COLO668 (cell line): ENCODE data around the gene FBLN2.

Experiments
- DNase-seq: peaks from one replicate; lab custom pipeline; 2025; ENCODE audit not compliant: unreplicated experiment; lab: John Stamatoyannopoulos, UW

FBLN2 gene

DNA sequence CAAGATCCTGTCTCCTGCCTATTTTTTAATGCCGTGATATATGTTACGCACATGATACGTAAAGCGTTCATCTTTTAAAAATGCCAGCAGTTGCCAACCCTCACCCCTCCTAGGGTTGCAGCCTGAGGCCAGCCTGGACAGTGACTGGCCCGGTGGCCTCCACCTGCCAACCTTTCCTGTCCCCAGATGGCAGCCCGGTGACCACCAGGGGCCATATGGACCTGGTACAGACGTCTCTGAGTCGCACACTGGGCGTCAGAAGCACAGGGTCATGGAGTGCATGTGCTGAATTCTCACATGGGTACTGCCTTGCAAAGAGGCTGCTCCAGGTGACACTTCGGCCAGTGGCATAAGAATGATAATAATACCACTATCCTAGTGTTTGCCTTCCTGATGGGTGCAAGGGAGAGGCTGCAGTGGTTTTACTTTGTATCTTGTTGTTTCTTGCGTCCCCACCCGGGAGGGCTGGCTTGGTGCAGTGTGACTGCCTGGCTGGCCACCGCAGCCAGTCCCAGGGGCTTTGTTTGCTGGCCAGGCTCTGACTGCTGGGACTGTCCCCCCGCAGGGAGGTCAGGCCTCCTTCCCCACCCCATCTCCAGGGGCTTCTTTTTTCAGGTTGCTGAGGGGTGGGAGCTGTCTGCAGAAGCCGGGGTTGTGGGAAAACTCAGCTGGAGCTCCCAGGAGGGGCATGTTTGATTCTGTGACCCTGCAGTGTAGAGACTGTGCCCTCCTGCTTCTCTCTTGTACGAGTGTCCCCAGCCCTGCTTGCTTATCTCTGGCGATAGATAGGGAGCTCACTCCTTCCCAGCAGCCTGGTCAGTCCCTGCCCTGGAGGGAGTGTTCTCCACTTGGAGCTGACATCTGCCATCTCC, 16.9 kb downstream of the FBLN2 start:
- DNase-seq, result no peak

DNA sequence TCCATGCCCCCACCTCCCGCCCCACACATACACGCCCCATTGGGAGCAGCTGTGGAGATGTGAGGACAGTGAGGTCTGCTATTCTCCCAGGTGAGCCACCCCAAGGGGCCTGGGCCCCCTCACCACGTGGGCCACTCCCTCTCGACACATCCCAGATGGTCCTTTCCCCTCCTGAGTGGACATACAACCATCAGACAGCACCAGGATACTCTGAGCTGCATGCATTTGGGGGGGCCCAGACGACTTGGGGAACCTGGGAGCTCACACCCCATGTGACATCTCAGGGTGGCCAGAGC, 17.5 kb downstream of the FBLN2 start:
- no peak for DNase-seq

DNA sequence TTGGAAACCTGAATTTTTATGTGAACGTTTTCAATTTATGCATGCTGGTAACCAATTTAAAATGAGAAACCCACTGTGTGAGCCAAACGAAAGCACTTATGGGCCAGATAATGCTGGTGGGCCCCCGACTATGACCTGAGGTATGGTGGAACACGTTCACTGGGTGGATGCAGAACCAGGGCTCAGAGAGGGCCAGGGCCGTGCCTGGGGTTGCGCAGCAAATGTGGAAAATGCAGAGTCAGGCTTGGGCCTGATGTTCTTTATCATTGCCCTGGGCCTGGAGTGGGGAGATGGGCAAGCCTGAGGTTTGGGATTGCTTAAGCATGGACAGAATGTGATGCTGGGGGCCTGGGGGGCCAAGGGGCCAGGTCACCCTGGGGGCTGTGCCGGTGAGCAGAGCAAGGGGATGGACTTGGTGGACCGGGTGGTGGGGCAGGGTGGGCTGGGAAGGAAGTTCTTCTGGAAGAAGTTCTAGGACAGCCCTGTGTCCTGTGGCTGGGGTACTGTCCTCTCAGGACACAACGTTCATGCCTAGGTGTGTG, 17.9 kb downstream of the FBLN2 start:
- DNase-seq, result no peak

DNA sequence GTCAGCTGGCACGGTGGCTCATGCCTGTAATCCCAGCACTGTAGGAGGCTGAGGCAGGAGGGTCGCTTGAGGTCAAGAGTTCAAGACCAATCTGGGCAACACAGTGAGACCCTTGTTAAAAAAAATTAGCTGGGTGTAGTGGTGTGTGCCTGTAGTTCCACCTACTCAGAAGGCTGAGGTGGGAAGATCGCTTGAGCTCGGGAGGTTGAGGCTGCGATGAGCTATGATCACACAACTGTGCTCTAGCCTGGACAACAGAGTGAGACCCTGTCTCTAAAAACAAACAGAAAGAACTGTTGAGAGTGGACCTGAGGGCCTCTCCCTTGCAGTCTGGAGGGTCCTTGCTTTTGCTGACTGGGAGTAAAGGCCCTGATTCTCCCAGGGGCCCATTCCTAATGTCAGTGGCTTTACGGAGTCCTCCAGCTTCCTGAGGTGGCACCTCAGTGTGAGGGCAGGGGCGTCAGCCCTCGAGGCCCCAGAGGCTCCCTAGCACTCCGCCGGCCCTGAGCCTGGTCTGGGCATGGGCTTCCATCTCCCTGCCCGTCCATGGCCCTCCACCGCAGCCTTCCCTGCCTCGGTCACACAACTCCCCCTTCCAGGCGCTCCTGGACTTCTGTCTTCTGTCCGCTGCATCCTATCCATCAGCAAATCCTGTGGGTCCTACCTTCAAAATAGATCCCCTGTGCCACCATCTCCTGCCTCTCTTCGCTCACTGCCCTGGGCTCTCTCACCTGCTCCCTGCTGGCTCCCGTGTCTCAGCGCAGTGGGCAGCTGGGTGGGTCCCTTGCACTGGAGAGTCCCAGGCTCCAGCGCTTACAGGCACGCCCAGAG, 19.0 kb downstream of the FBLN2 start:
- DNase-seq, result no peak

DNA sequence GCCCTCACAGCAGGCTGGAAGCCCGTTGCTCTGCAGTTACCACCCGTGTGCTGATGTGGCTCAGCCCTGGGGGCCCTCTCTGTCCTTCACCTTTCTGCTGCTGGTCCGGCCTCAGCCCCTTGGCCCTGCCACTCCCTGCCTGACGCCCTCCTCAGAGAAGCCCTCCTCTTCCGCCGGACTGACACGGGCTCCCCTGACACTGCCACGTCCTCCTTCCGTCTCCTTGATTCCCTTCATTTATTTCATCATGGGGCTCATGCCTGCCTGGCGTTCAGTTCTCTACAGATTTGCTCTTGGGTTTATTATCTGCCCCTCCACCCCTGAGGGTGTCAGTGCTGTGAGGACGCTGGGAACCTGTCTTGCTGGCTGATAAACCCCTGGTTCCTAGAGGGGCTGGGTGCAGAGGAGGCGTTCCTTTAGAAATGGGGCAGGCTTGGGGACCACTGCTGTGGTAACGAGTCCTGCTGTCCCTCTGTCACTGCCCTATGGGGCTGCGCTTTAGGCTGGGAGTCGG, 19.6 kb downstream of the FBLN2 start:
- DNase-seq, result no peak

DNA sequence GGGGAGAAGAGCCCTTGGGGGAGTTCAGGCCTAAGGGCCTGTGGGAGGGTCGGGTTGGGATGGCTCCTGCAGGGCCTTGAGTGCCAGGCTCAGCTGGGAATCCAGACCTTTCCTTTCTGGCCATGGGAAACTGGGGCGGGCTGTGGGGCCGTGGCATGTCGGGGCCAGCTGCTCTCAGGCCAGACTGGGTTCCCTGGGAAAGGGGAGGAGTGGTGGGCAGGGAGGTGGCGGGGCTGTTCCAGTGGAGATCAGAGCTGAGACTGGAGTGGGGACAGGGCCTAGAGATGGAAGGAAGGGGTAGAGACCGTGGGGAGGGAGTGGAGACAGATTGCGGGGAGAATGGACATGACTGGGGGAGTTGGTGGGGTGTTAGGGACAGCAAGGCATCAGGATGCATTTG, 20.3 kb downstream of the FBLN2 start:
- DNase-seq, result no peak

DNA sequence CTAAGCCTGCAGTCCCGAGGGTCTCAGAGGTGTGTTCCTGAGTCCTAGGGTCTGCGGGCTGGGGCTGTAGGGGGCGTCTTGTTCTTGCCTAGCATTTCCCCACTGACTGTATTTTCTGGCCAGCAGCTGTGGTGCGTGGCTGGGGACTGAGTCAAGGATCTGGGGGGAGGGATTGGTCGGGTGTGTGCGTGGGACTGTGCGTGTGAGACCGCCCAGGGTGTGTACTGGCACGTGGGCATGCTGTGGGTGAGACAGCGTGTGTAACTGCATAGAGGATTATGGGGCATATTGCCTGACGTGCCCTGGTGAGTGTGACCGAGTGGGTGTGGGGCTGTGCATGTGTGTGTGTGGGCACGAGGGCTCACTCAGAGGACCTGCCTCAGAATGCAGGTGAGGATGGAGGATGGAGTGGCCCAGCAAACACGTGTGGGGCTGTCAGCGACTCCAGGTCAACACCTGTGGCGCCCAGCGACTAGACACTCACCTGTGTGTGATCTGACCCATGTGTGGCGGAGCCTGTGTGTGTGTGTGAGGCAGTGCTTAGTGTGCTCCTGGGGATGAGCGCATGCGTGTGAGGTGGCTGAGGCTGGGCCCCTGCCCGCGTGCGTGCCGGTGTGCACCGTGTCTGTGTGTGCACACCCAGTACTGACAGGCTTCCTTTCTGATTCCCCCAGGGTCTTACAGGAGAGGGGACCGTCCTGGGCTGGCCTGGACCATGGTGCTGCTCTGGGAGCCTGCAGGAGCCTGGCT, 20.9 kb downstream of the FBLN2 start:
- no peak for DNase-seq

DNA sequence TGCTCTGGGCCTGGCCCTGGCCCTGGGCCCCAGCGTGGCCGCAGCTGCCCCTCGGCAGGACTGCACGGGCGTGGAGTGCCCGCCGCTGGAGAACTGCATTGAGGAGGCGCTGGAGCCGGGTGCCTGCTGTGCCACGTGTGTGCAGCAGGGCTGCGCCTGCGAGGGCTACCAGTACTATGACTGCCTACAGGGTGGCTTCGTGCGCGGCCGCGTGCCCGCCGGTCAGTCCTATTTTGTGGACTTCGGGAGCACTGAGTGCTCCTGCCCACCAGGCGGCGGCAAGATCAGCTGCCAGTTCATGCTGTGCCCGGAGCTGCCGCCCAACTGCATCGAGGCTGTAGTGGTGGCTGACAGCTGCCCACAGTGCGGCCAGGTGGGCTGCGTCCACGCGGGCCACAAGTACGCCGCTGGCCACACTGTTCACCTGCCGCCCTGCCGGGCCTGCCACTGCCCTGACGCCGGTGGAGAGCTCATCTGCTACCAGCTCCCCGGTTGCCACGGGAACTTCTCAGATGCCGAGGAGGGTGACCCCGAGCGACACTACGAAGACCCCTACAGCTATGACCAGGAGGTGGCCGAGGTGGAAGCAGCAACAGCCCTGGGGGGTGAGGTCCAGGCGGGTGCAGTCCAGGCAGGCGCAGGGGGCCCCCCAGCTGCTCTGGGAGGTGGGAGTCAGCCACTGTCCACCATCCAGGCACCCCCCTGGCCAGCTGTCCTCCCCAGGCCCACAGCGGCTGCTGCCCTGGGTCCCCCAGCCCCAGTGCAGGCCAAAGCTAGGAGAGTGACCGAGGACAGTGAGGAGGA, 21.7 kb downstream of the FBLN2 start:
- peak; percentile 31 for DNase-seq

DNA sequence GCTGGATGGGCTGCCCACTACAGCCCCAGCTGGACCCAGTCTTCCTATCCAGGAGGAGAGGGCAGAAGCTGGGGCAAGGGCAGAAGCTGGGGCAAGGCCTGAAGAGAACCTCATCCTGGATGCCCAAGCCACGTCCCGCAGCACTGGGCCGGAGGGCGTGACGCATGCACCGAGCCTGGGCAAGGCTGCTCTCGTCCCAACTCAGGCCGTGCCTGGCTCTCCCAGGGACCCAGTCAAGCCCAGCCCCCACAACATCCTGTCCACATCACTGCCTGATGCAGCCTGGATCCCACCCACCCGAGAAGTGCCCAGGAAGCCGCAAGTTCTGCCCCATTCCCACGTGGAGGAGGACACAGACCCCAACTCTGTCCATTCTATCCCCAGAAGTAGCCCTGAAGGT, 22.3 kb downstream of the FBLN2 start:
- DNase-seq, result no peak

DNA sequence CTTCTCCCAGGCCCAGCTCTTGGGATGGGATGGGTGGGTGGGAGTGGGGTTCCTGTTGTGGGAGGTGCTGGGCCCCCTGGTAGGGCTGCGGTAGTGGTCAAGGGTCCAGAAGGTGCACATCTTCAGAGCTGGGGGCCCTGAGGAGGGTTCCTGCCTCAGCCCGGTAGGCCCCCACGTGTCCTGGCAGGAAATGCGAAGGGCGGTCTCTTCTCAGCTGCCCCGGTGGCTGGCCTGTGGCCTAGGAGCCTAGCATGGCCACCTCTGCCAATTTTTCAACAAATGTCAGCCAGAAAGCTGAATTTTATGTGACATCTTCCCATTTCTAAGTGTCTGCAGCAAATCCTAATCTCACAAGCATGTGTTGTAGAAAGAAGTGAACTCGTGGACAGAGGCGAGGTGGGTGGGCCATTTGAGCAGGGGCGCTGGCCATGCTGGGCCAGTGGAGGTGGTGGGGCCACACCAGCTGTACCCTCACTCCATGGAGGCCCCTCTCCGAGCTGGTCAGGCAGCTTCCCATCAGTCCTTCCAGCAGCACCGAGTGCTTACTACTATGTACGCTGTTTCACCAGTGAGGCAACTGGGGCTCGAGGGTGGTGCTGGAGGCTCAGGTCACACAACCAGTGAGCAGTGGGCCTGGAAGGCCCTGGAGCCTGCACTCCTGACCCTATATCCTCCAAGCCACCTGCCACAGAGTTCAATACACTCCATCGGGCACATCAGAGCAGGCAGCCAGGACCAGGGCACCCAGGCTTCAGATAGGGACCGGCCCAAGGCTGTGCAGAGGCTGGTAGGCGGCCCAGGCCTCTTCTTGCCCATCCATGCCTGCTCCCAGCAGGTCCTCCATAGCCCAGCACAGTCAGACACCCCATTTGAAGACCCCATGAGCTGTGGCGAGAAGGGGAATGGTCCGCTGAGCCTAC, 23.2 kb downstream of the FBLN2 start:
- no peak for DNase-seq

DNA sequence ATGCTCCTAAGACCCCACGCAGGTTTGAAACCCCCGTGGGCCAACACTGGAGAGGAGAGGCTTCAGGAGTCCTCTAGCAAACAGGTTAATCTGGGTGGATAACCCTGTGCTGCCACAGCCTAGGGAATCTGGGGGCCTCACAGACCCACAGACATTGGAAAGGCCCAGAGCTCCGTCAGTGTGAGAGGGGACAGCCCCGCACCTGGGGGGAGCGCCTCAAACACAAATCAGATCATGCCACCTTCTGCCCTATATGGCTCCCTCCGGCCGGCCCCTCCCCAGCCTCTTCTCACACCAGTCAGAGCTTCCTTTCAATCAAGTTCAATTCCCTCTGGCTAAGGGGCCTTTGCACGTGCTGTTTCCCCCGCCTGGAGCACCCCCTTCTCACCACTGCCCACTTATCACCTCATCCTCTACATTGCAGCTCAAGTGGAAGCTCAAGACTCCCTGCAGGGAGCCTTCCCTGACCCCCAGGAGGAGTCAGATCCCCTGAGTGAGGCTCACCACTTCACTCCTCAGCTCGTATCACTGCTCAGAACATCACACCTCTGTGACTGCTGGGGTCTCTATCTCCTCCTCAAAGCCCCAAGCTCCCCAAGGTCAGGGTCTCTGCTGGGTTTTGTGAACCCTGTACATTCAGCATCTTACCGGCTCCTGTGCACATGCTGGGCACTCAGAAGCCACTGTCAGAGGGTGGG, 24.1 kb downstream of the FBLN2 start:
- no peak for DNase-seq

DNA sequence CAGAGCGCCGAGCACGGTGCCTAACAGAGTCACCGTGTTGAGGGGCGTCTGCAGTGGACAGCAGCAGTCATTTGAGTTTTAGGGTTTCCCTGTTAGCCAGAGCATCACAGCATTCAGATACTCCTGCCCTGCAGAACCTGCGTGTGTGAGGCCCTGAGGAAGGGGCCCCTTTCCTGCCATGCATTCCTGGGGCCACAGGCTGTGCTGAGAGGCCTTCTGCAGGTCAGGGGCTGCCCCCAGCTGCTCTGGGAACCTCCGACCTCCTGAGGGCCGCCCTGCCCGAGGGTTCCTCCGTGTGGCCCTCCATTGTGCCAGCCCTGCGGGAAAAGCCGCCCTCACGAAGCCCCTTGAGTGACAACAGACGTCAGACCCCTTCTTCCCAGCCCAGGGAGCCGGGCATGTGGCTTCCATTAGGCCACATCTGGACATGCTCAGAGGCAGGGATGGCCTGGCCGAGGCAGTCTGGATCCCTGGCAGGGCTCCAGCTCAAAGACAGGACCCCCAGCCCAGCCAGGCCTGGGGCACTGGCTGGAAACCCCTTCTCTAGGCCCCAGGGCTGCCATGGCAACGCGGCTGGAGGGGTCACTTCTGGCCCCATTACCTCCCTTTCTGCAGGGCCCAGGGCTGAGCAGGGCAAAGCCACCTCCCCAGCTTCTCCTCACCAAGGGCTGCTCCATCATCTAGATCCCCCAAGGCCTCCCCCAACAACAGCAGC, 25.3 kb downstream of the FBLN2 start:
- no peak for DNase-seq

DNA sequence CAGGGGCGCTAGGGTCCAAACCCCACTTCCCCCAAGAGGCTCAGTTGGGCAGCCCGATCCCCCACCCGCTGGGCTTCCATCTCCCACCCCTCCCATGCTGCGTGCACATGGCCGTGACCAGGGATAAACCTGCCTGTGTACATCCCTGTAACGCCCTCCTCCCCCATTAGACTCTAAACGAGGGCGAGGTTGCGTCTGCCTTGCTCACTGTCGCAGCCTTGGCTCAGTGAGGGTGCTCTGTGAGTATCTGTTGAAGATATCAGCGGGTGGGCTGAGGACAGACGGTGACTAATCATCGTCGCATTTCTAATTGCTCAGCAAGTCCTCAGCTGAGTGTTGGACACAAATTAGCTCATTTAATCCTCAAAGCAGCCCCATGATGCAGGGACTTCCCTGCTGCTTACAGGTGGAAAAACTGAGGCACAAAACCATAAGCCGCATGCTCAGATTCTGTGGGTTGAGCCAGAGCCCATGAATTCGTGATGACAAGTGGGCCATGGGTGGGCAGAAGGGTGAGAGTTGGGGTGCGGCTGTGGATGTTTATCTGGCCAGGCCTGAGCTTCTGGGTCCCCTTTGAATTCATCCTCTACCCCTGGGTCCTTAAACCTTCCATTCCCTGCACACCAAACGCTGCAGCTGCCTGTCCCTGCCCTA, 26.0 kb downstream of the FBLN2 start:
- DNase-seq, result no peak

DNA sequence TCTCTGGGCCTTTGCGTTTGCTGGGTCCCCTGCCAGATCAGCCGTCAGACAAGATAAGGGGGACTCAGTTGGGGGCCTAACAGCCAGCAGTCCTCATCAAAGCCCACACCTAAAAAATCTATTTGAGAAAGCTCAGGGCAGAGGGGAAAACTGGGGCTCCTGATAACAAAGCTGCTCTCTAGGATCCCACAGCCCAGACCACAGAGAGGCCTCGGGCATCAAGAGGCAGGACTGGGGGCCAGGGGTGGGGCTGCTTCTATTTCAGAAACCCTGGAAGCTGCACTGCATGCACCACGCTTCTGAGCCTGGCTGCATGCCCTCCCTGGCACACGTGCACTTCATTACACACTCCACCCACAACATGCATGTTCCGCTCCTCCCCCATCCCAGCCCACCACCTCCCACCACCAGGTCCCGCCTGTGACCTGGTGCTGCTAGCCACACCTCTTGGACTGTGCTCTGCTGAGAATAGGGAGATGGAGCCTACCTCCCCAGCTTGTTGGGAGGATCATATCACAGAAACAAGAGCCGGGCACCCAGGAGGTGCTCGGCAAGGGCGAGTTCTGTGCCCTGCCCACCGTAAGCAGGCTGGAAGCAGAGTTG, 26.6 kb downstream of the FBLN2 start:
- DNase-seq, result no peak

DNA sequence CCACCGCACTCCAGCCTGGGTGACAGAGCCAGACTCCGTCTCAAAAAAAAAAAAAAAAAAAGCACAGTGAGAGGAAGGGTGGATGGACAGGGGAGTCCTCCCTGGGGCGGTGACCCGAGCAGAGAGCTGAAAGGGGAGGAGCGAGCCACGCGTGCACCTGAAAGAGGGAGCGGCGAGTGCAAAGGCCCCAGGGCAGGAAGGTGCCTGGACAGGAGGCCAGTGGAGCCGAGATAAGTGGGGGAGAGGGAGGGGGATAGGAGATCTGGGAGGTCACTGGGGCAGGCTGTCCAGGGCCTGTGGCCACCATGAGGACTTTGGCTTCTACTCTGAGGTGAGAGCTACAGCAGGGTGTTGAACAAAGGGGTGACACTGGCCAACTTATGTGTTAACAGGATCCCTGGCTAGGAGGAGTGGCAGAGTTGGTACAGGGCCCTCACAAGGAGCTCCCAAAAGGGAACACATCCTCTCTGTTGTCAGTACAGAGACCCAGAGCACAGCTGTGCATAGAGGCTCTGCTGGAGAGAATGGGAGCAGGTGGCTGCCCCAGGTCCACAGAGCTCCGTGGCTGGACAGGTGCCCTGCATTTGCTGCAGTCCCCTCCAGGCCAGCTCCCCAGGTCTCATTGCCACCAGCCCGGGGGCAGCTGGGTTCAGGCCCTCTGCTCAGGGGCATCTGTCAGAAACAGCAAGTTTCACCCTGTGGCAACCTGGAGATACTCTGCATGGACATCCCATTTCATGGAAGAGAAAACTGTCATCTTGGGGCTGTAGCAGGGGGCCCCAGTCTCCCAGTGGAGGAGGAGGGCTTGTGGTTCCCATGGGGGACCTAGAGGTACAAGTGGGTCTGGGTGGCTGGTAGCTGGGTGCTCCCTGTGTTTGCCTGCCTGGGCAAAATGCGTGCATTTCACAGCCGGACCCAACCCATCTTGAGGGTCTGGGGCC, 28.5 kb downstream of the FBLN2 start:
- no peak for DNase-seq

DNA sequence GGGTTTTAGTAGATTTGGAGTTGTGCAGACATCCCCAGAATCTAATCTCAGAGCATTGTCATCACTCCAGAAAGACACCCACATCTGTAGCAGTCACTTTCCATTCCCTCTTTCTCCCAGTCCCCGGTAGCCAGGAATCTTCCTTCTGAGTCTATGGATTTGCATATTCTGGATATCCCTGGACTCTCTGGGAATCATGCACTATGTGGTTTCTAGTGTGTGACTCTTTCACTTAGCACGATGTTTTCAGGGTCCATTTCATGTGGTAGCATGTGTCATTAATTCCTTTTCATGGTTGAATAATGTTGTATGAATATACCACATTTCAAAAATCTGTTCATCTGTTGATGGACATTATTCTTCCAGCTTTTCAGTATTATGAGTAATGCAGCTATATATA, 29.3 kb downstream of the FBLN2 start:
- DNase-seq, result no peak
